ENCODE data around the gene LPAR4.
"Not testable (repeated sequence)": the region's sequence is repeated elsewhere in the genome, so short reads cannot be mapped to it uniquely, and the experiment has no call there.

LPAR4 gene

GRCh38 chrX:78800694-78801093 is 53.2 kb downstream of the LPAR4 start:
- no peak overlapping the region for H3K27ac Mint-ChIP-seq
- H3K4me1 Mint-ChIP-seq = no peaks in the 10 kb centered on the region

DNA sequence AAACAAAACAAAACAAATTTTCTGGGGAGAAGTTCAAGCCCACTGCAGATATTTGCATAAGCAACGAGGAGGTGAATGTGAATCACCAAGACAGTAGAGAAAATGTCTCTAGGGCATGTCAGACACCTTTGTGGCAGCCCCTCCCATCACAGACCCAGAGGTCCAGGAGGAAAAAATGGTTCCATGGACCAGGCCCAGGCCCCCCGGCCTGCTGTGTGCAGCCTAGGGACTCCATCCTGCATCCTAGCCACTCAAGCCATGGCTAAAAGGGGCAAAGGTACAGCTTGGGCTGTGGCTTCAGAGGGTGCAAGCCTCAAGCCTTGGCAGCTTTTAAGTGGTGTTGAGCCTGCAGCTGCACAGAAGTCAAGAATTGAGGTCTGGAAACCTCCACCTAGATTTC is 54.0 kb downstream of the LPAR4 start:
- Mint-ChIP-seq H3K4me1 (no peaks in the 10 kb centered on the region), H3K9me3 (no peaks in the 10 kb centered on the region), H3K36me3 (no peaks in the 10 kb centered on the region), H3K4me3 (no peak overlapping the region), H3K27ac (no peak overlapping the region)
- DNase-seq (ENCODE audit: low spot score in 2 of 2) = no peak
- ATAC-seq = no peak

More at GRCh38 chrX:78800694-78801093, 53.2 kb downstream of the LPAR4 start:
- DNase-seq (ENCODE audit: low spot score in 2 of 2) (no peak), ATAC-seq (no peak)
- Mint-ChIP-seq H3K9me3 (no peaks in the 10 kb centered on the region), H3K4me3 (no peak overlapping the region), H3K36me3 (no peaks in the 10 kb centered on the region)

DNA sequence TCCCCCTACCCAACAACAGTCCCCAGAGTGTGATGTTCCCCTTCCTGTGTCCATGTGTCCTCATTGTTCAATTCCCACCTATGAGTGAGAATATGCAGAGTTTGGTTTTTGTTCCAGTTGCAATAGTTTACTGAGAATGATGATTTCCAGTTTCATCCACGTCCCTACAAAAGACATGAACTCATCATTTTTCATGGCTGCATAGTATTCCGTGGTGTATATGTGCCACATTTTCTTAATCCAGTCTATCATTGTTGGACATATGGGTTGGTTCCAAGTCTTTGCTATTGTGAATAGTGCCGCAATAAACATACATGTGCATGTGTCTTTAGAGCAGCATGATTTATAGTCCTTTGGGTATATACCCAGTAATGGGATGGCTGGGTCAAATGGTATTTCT is 55.0 kb downstream of the LPAR4 start:
- H3K36me3 Mint-ChIP-seq; DNase-seq (ENCODE audit: low spot score in 2 of 2); H3K4me1 Mint-ChIP-seq; H3K27ac Mint-ChIP-seq; ATAC-seq; H3K4me3 Mint-ChIP-seq; H3K9me3 Mint-ChIP-seq: not testable (repeated sequence)

All from stimulated activated effector memory CD8-positive, alpha-beta T cell treated with anti-CD3 and anti-CD28 coated beads, Interleukin-12 subunit alpha, Interleukin-12 subunit beta, amount 100 ng/mL, for 72 hours (primary cell).